H4 (cell line): ENCODE data around the gene KNL1. TPM values are rescaled to one million over a fixed set of nuclear protein-coding genes. Genes with fewer than 3 reads are reported as not detected.
"Not testable (repeated sequence)": the region's sequence is repeated elsewhere in the genome, so short reads cannot be mapped to it uniquely, and the experiment has no call there.

Experiments
- DNase-seq: peaks from one replicate; pipeline ENCODE4 v3.0.0-alpha.2; 2015; ENCODE audit warnings: low spot score
- total RNA-seq: library from RNA; depleted of rRNA; stranded (reverse); fragments of >200 nt; shearing (Covaris generic); gene quantifications from 2 replicates; pipeline ENCODE4 v1.2.3, GENCODE V29; 2014; rRNA removed

Gene KNL1
- total RNA-seq, 1 experiment from 2014 or later = 18.8 TPM

DNA sequence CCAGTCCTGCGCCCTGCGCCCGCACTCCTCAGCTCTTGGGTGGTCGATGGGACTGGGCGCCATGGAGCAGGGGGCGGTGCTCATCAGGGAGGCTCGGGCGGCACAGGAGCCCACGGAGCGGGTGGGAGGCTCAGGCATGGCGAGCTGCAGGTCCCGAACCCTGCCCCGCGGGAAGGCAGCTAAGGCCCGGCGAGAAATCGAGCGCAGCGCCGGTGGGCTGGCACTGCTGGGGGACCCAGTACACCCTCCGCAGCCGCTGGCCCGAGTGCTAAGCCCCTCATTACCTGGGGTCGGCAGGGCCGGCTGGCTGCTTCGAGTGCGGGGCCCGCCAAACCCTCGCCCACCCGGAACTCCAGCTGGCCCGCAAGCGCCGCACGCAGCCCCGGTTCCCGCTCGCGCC, 82.9 kb downstream of the KNL1 start:
- DNase-seq = not testable (repeated sequence)

DNA sequence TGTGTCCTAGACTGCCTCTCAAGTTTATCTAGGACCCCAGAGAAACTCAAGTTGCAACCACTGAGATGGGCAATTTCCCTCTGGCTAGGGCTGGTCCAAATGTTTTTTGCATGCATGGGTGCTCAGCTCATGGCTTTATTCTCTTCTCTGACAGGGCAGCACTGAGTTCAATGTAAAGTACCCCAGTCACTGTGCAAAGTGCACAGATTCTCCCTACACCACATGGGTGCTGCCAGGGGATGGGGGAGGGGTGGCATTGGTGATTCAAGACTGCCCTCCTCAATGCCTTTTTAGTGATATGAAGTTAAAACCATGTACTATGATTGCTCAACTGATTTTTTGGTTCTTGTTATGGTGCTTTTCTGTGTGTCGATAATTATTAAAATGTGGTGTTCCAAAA, 86.1 kb downstream of the KNL1 start:
- DNase-seq = no peak

DNA sequence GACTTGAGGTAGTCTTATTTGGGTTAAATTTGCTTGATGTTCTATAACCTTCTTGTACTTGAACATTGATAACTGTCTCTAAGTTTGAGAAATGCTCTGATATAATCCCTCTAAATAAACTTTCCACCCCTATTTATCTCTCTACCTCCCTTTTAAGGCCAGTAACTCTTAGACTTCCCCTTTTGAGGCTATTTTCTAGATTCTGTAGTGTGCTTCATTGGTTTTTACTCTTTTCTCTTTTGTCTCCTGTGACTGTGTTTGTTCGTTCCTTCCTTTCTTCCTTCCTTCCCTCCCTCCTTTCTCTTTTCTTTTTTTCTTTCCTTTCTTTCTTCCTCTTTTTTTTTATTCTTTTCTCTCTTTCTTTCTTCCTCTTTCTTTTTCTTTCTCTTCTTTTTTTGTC, 86.9 kb downstream of the KNL1 start:
- DNase-seq = not testable (repeated sequence)

DNA sequence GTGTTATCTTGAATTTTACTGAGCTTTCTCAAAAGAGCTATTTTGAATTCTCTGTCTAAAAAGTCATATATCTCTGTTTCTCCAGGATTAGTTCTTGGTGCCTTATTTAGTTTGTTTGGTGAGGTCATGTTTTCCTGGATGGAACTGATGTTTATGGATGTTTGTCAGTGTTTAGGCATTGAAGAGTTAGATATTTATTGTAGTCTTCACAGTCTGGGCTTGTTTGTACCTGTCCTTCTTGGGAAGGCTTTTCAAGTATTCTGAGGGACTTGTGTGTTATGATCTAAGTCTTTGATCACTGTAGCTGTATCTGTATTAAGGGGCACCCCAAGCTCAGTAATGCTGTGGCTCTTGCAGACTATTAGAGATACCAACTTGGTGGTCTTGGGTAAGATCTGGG, 90.3 kb downstream of the KNL1 start:
- DNase-seq = no peak

DNA sequence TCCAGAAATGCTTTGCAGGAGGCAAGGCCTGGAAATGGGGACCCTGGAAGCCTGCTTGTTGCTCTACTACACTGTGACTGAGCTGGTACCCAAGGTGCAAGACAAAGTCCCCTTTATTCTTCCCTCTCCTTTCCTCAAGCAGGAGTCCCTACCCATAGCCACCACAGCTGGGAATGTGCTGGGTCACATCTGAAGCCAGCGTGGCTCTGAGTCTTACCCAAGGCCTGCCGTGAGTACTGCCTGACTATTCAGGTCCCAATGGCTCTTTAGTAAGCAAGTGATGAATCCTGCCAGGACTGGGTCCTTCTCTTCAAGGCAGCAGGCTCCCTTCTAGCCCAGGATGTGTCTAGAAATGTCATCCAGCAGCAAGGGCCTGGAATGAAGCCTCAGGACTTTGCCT, 91.3 kb downstream of the KNL1 start:
- no peak for DNase-seq

DNA sequence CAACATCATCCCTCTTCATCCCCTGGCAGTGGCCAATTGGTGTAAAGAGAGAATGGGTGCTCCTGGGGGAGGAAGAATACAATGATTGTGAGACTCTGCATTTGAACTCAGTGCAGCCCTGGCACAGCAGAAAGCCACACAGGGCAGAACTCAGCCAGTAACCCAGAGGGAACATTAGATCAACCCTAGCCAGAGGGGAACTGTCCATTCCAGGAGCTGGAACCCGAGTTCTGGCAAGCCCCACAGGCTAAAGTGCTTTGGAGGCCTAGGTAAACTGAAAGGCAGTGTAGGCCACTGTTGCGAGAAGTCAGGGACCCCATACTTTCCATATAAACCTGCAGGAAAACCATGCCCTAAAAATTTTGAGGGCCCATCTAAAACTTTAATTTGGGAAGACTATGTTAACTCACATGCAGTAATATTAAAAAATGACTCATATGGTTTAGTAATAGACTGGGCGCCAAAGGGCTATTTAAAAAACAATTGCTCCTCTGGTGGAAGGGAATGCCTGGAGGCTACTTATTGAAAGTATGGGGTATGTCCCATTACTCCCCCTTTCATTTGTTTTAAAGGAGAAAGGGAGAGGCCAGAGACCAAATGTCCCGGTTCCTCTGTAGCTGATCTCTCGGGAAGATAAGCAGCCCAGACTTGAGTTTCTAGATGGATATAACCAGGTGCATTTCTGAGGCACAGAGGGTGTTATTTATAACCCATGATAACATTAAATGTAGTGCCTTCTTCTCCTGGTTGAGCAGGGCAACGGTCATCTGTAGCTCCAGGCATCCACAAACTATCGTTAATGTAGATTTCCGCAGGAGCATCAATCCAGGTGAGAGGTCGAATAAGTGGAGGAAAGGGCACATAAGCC, 95.1 kb downstream of the KNL1 start:
- no peak for DNase-seq

DNA sequence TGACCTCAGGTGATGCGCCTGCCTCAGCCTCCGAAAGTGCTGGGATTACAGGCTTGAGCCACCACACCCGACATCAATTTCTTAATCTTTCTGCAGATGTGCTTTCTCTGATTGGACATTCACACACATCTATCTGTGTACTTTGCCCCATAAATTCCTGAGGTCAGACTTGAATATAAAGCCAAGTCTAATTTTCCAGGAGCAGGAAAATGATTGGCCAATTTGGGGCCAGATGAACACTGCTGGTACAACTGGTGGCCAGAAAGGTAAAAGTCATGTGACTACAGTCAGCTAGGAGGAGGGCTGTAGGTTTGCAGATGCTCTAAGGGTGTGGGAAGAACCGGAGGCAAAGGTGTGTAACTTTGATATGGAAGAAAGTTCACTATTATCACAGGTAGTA, 97.7 kb downstream of the KNL1 start:
- peak; percentile 37 for DNase-seq

DNA sequence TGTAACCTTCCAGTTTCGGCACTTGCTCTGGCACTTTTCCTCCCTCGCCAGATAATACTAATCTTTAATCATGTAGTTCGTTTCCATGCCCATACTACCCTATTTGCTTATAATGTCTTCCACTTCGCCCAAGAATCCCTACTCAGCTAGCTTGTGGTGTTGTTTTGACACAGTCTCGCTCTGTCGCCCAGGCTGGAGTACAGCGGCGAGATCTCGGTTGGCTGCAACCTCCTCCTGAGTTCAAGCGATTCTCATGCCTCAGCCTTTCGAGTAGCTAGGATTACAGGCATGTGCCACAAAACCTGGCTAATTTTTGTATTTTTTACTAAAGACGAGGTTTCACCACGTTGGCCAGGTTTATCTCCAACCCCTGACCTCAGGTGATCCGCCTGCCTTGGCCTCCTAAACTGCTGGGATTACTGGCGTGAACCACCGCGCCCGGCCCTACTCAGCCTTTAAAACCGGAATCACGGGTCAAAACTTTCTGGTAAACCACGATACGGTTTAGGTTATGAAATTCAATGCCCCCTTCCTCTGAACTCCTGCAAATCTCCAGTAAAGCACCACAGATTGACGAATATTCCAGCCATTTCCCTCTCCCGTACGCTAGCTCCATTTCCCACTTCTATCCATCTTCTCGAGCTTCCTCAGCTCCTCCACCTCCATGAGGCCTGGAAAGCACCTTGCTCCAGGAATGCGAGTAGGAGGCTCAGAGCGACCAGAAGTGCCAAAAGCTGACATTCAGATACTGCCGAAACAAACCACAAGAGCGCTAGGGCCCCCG, 100.0 kb downstream of the KNL1 start:
- DNase-seq = no peak

DNA sequence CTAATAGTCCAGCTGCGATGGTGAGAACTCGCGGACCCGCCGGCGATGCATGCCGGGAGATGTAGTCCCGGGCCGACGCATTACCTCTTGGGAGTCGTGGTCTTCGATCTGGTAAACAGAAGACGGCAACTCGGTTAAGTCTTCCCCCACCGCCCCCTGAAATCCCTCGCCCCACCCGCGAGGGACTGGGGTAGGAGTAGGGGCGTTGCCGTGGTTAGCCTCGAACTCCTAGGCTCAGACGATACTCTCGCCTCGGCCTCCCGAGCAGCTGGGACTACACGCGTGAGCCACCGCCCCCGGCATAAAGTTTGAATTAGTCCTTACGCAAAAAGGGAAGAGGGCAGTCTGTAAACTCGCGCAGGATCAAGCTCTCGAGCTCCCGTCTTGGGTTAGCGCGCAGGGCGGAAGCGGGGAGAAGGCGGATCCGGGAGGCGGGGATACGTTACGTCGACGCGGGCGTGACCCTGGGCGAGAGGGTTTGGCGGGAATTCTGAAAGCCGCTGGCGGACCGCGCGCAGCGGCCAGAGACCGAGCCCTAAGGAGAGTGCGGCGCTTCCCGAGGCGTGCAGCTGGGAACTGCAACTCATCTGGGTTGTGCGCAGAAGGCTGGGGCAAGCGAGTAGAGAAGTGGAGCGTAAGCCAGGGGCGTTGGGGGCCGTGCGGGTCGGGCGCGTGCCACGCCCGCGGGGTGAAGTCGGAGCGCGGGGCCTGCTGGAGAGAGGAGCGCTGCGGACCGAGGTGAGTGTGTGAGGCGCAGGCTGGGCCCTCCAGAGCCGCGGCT, 100.8 kb downstream of the KNL1 start, which contains the start of gene RAD51:
TSS of gene RAD51 (plus strand) at position 487 of the 781 bp plus-strand sequence. CDS start 3,585 bp downstream, outside the sequence.
- DNase-seq = peak; percentile 93

DNA sequence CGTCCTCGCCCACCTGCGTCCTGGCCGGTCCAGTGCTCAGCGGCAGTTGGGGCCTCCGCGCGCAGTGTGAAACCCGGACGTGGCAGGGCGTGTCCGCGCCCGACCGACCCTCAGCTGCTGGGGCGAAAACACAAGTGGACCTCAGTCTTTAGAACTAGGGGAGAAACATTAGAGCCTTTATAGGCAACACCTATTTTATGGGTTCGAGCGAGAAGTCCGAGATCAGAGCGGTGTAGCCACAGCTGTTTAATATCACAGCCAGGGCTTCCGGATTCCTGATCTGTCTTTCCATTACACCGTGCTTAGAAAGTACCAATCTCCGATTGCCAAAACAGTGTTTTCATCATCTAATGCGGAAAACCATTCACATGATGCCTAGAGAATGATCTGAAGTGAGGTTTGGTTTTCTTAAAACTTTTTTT, 101.4 kb downstream of the KNL1 start:
- DNase-seq = no peak

DNA sequence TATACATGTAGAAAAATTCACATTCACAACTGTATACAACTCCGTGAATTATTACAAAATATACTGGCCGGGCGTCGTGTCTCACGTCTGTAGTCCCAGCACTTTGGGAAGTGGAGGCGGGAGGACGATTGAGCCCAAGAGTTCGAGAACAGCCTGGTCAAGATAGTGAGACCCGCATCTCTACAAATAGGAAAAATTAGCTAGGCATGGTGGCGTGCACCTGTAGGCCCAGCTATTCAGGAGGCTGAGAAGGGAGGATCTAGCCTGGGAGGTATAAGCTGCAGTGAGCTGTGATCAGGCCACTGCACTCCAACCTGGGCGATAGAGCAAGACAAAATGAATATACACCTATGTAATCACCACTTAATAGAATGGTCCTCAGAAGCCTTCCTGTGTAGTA, 102.2 kb downstream of the KNL1 start:
- no peak for DNase-seq

DNA sequence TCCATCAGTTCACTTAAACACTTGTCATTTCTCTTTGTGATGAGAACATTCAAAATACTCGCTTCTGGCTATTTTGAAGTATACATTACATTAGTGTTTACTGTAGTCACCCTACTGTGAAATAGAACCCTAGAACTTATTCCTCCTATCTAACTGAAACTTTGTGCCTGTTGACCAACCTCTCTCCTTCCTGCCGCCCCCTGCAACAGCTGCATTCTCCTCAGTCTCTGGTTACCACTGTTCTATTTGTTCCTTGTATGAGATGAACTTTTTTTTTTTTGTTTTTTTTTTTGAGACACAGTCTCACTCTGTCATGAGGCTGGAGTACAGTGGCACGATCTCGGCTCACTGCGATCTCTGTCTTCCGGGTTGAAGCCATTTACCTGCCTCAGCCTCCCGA, 103.9 kb downstream of the KNL1 start:
- DNase-seq = no peak

DNA sequence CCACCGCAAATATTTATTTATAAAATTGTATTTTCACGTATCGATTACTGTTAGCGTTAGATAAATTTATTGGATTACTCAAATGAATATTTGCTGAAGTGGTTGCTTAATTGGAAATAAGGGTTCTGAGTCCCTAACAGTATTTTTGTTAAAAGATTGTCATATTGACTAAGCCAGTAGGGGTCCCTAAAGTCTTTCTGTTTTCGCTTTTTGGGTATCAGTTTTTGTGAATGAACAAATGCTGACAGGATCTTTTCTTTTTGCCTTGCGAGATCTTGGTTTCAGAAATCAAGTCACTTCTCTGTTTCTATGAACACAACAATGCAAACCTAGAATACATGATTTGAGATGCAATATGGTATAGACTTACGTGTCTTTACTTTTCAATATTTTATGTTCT, 108.0 kb downstream of the KNL1 start:
- no peak for DNase-seq

DNA sequence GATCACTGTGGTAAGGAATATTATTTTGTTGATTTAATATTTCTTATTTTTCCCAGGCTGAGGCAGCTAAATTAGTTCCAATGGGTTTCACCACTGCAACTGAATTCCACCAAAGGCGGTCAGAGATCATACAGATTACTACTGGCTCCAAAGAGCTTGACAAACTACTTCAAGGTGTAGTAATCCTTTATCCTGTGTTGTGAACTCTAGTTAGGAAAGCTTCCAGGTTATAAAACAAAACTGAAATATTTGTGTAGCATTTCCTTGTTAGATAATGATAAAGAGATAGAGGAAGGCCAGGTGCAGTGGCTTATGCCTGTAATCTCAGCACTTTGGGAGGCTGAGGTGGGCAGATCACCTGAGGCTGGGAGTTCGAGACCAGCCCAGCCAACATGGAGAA, 112.1 kb downstream of the KNL1 start:
- no peak for DNase-seq

Other genes starting within 250 kb of the KNL1 start
- not detected in 2 replicates for gene PHGR1, start 243.2 kb upstream of the KNL1 start, total RNA-seq
- 0.14 and 0.27 TPM in 2 replicates for gene DISP2, start 236.0 kb upstream of the KNL1 start, total RNA-seq
- gene KNSTRN, start 211.5 kb upstream of the KNL1 start, total RNA-seq = 90.3 and 92.9 TPM in 2 replicates
- 9.1 and 13.6 TPM in 2 replicates for gene IVD, start 188.5 kb upstream of the KNL1 start, total RNA-seq
- gene BAHD1, start 153.3 kb upstream of the KNL1 start, total RNA-seq = 5.3 and 6.0 TPM in 2 replicates
- 31.6 and 34.6 TPM in 2 replicates for gene CHST14, start 123.3 kb upstream of the KNL1 start, total RNA-seq
- gene CCDC32, start 29.2 kb upstream of the KNL1 start, total RNA-seq = 22.9 and 33.5 TPM in 2 replicates
- gene RPUSD2, start 24.9 kb upstream of the KNL1 start, total RNA-seq = 13.6 and 18.2 TPM in 2 replicates
- gene RAD51, start 100.9 kb downstream of the KNL1 start, total RNA-seq = 8.5 and 13.5 TPM in 2 replicates
- gene RMDN3, start 161.0 kb downstream of the KNL1 start, total RNA-seq = 10.1 and 10.4 TPM in 2 replicates
- 43.2 and 49.0 TPM in 2 replicates for gene GCHFR, start 169.8 kb downstream of the KNL1 start, total RNA-seq
- 0.45 TPM in 1 of 2 replicates, not detected in the other for gene C15orf62, start 175.7 kb downstream of the KNL1 start, total RNA-seq
- gene ZFYVE19, start 212.8 kb downstream of the KNL1 start, total RNA-seq = 29.4 and 32.2 TPM in 2 replicates
- 50.4 and 60.5 TPM in 2 replicates for gene DNAJC17, start 213.2 kb downstream of the KNL1 start, total RNA-seq
- not detected in 2 replicates for gene PPP1R14D, start 234.5 kb downstream of the KNL1 start, total RNA-seq
- gene SPINT1, start 249.8 kb downstream of the KNL1 start, total RNA-seq = 0.02 TPM in 1 of 2 replicates, not detected in the other